Renal cortical epithelial cell (primary cell): ENCODE measurements around the gene FOXG1. TPM values are rescaled to one million over a fixed set of nuclear protein-coding genes. Genes with fewer than 3 reads are reported as not detected.

Experiments
- DNase-seq: peaks from one replicate; pipeline ENCODE4 v3.0.0-alpha.2; 2011; ENCODE audit warnings: low read depth
- total RNA-seq: library from RNA; depleted of rRNA; stranded (reverse); fragments of >200 nt; gene quantifications from 2 replicates; pipeline ENCODE4 v1.2.3, GENCODE V29; 2014

FOXG1 gene
- total RNA-seq, 1 donor from 2014 or later: not detected

DNA sequence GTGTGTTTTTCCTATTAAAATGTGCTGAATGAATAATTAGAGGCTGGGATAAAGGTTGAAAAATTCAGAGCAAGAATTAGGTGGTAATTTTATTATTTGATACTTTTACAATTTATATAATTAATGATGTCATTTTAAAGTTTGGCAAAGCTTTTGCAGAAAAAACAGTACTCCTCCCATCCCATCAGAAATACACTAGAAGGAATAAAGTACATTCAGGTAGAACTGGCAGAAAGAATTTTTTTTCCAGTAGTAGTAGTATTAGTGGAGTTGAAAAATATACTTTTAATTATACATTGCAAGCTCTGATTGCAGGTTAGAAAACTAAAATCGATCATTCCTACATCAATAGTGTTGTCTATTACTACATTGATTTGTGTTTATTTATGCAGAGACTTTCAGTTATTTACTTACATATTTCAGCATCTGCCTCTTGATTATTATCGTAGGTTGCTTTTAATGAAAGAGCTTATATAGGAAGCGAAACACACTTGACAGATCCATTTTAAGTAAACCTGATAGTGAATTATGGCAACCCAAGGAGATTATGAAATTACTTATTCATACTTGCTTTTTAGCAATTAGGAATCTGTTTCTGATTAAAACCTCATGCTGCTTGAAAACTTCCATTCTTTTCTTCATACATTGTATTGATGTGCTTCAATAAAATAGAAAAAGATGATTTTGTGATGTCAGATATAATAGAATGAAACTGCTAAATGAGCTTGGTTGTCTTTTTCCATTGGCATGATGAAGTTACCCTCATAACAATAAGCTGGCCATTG, 10.1 kb downstream of the FOXG1 start:
- no peak for DNase-seq

DNA sequence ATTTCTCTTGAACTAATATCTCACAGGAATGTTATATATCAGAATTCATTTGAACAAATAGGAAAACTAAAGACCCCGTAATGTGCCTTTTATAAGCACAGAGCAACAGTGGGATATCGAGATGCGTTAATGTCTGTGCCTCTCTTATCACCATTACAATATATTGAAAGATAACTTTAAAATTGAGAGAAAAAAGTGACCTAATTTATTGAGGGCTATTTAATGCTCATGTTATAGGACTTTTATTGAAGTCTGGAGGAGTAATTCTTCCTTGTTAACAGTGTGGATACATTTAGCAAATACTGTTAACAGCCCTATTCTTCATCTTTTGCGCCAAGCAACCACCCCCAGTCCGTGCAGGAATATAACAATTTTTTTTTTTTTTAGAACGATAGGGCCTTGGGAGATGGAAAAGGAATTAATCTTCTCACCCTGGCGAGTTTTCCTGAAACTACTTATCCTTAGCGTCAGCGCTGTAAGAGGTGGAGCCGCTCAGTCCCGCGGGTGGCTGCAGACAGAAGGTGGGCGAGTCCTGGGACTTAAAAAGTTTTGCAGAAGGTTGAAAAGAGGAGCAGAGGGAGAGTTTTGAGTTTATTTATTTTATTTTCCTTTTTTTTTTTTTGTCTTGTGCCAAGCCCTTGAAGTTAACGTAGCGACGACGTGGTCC, 11.0 kb downstream of the FOXG1 start:
- no peak for DNase-seq

DNA sequence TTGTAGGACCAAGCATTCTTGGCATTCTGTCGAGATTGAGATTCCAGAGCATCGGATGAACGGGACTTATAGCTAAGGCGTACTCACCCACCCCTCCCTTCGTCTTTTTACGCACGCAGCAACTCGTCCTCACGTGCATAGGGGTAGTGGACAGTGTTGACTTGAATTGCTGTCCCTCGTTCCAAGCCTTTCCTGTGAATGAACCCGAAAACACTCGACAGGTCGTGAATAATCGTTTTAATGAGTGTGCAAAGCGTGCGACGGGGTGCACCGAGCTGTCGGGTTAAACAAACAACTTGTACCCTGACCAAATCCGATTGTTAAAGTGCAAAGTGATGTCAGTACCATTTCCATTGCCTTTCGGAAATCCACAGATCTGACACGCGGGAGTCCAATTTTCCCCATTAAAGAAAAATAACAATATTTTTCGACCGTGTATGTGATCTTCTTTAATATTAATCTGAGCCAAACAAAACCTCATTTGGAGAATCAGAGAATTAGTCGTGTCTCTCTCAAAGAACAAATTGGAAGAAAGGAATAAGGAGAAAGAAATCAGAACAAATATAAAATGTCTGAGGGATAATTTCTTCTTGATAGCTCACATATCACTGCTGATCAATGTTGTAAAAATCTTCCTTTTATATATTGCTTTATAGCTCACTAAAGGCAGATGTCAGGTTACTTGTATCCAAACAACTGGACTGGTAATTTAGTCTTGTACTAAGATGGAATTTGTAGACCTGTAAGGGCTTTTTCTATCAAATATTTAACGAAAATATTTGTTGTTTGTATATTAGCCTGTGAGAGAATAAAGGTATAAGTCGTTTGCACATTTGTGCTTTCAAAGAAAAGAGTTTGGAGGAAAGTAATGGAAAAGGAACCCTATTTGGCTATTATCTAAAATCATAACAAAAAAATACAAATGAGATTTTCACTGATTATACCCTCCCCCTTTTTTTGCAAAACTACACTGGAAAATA, 11.8 kb downstream of the FOXG1 start:
- DNase-seq: no peak

DNA sequence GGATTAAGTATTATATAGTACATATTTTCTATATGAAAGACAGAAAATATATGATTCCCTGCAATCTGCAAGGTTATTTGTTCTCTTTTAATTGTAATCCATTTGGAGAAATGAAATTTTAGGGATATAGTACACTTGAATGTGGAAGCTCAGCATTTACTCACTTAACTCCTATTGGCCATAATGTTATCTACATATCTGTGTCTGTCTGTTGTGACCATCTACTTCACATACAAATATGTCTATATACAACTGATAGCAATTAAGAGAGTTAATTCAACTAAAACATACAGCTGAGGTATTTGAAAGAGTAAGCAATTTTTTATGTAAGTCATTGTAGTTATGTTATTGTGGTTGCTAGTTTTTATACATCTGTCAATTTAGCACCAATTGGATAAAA, 12.9 kb downstream of the FOXG1 start:
- no peak for DNase-seq

DNA sequence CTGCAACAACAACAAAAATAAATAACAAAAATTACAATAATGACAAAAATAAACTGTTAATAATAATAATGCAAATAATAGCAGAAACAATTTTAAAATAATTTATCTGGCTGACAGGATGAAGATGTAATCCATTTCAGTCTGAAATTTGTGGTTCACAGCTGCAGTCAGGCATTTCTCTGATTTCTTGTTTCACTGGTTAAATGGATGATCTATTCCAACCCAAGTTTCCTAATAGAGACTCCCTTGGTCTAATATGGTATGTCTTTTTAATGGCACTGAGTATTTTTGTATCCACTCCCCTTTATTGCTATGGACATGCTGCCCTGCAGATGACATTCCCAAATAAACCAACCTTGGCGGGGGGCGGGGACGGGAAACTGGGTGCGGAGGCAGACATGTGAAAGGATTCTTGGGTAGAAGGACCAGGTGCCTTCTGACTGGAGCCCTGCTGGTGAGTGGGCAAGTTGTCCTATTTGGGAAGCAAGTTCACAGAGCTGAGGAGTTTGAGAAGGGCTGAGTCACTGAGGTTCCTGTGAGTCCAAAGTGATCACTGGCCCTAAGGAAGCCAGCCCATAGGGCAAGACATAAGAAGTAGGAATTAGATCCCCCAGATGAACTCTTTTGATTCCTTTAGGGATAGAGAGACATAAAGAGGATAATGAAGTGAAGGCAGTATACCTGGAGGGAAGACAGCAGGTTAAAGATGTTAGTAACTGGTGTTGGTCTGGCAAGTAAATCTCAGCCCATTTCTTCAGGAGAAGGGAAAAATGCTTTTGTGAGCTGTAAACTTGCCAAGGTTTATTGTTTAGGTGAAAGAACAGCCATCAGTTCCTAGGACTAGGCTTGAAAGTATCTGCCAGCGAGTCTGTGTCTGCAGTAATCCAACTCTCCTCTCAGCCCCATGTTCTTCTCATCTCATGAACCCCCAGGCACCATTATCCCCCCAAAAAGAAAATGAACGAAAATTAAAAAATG, 14.5 kb downstream of the FOXG1 start:
- no peak for DNase-seq

DNA sequence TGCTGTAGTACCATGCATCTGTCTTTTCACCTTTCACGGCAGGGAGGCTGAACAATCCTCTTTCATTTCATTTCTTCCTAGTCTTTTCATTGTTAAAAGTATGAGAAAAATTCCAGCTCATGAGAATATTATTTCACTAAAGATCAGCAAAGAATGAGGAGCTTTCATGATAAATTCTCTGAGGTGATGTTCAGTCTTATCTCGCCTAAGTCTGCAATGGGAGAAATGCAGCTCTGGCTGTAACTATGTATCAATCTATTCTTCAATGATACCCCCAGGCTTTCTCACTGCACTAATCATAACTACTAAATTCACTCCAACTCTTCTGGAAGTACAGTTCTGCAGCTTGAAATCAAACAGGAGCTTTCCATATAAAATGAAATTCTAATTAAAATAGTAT, 15.7 kb downstream of the FOXG1 start:
- DNase-seq: no peak

DNA sequence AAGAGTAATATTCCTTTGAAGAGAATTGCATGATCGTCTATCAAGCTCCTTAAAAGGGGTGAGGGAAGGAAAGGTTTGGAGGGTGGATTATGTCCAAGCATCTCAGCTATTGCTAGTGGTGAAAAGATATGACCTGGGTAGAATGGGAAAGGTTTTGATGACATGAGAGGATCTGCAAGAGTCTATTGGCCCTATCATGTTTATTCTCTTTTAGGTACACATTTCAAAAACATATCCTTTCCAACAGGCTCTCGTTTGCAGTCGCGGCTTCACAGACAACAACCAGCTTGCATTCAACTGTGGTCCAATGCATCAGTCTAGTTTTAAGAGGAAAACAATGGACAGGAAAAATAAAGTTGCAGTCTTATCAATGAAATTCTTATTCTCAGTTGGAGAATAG, 17.1 kb downstream of the FOXG1 start:
- no peak for DNase-seq

DNA sequence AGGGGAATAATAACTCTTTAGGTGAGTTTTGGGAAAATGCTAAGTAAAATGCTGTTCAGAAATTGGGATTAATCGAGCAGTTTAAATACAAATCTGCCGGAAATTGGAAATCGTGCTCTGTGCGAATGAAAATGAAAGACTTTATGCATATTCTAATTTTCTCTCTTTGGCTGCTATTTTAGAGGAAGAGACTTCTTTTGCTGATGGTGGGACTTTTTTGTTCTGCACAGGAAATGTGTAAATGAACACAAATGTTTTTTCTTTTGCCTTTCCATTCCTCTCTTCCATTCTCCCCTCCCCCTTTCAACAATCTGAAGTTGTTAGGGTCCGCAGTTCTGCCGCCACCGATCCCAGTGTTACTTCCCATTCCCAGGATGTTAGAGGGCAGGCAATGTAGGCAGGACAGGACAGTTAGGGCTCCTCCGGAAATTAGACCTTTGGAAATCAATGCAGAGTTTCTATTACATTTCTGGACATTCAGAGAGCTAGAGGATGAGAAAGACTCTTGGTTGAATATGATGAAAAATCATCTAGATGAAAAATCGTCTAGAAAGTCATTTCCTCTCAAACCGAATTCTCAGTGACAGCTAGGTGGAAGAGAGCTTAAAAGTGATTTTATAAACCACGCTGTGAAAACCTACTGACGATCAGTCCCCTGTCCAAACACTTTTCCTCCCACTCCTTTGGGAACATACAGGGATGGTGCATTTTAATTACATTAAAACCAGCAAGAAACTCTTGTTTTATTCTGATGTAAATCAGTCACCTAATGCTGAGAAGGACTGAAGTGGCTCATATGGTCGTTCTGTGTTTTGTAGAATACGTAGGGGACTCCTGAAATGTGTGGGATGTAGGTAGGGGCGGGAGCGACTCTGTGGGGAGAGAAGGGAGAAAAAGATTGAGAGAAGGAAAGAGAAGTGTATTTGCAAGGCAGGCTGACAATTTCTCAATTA, 17.8 kb downstream of the FOXG1 start:
- DNase-seq: no peak

DNA sequence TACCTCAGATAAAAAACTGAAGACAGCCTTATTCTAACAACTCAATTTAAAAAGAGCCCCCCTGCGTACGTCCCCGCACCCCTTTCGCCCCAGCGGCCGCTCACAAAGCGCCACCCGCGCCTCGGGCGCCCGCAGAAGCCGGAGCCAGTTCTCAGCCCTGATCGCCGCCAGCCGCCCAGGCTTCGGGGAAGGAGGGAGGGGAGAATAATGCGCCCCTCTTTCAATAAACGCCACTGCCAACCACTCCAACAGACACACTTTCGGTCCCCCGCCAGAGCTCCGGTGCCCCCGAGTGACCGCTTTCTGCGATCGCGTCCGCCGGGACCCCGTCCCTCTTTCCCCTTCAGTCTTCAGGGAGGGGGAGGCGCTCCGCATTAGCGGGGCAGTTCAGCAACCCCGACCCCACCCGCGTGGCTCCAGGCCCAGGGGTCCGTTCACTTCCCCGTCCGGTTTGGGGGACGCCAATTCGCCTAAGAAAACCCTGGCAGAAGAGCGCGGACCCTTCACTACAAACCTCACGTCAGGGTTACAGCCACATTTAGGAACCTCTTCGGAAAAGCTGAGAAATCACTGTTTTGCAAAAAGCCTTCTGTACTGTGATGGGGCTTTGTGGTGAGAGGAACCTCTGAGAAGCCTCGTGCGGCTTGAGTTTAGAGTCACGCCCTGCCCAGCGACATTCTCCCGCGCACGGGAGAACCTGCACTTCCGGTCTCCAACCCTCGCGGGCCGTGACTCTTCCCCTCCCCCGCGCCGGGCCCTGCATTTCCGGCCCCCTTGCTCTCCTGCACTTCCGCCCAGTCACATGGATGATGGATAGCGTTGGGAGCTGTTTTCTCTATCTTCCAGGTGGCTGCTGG, 18.7 kb downstream of the FOXG1 start:
- no peak for DNase-seq

DNA sequence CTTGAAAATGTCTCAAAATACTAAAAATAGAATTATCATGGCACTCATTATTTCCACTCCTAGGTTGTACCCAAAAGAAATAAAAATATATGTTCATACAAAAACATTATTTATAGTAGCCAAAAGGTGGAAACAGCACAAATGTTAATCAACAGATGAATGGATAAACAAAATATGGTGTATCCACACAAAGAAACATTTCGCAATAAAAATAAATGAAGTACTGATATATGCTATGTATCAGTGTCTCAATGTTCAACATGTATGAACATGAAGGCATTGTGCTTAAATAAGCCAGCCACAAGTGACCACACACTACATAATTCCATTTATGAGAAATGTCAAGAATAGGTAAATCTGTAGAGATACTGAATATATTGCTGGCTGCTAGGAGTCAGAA, 40.9 kb downstream of the FOXG1 start:
- DNase-seq: no peak

DNA sequence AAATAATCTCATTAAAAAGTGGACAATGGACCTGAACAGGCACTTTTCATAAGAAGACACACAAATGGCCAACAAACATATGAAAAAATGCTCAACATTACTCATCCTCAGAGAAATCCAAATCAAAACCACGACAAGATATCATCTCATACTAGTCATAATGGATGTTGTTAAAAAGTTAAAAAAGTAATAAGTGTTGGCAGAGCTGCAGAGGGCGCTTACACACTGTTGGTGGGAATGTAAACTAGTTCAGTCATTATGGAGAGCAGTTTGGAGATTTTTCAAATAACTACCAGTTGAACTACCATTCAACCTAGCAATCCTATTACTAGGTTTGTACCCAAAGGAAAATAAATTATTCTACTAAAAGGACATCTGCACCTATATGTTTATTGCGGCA, 47.2 kb downstream of the FOXG1 start:
- DNase-seq: no peak
